ENCODE data around the gene GREB1.

DNA sequence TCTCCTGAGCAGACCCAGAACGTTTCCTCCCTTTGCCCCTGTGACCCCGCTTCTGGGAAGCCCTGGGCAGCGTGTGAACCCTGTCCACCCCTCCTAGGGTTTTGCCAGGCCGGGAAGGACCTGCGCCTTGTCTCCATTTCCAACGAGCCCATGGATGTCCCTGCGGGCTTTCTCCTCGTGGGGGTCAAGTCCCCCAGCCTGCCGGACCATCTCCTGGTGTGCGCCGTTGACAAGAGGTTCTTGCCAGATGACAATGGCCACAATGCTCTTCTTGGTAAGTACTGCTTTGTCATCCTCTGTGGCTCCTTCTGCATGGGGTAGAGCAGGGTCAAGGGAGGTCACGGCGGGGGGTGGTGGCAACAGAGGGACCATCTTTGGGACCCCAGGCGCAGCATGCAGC, 32.5 kb downstream of the GREB1 start:
- TF ChIP-seq, protein P1, sequence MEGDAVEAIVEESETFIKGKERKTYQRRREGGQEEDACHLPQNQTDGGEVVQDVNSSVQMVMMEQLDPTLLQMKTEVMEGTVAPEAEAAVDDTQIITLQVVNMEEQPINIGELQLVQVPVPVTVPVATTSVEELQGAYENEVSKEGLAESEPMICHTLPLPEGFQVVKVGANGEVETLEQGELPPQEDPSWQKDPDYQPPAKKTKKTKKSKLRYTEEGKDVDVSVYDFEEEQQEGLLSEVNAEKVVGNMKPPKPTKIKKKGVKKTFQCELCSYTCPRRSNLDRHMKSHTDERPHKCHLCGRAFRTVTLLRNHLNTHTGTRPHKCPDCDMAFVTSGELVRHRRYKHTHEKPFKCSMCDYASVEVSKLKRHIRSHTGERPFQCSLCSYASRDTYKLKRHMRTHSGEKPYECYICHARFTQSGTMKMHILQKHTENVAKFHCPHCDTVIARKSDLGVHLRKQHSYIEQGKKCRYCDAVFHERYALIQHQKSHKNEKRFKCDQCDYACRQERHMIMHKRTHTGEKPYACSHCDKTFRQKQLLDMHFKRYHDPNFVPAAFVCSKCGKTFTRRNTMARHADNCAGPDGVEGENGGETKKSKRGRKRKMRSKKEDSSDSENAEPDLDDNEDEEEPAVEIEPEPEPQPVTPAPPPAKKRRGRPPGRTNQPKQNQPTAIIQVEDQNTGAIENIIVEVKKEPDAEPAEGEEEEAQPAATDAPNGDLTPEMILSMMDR (IDR thresholded peaks at IDR 0.05; ENCODE audit: insufficient read depth, low read length, poor library complexity, severe bottlenecking): no peak
- no peak for TF ChIP-seq EZH2phosphoT487 (conservative IDR thresholded peaks at IDR 0.05; ENCODE audit: low read length)
